ENCODE data around the gene DGKE. TPM values are rescaled to one million over a fixed set of nuclear protein-coding genes. Genes with fewer than 3 reads are reported as not detected.
A peak's percentile ranks its signal among the peaks of the same experiment; 100 is the strongest.

Gene DGKE
- total and polyA plus RNA-seq, 2 of the 13 experiments (the other 11 are each of a cell fraction or from before 2014, with no cell fraction given) = 3.2 to 5.3 TPM

GRCh38 chr17:56912105-56912999, 78.4 kb downstream of the DGKE start (continued):
- 0 out of 2 replicates have a peak, but pooled peaks have one; percentile 11 for TF ChIP-seq TBX2 (CRISPR knock-in tag; IDR thresholded peaks at IDR 0.05; ENCODE audit: borderline replicate concordance)
- no peak for TF ChIP-seq BRCA1 (CRISPR knock-in tag; IDR thresholded peaks at IDR 0.05)
- no peak for TF ChIP-seq ZNF782 (CRISPR knock-in tag; IDR thresholded peaks at IDR 0.05; ENCODE audit: borderline replicate concordance)
- no peak for TF ChIP-seq CTCF (CRISPR knock-in tag; IDR thresholded peaks at IDR 0.05)
- 0 out of 2 replicates have a peak, but pooled peaks have one; percentile 40 for TF ChIP-seq ZBTB21 (CRISPR knock-in tag; IDR thresholded peaks at IDR 0.05)
- no peak for TF ChIP-seq ZNF629 (CRISPR knock-in tag; conservative IDR thresholded peaks at IDR 0.05)
- TF ChIP-seq ZHX2 (IDR thresholded peaks at IDR 0.05; ENCODE audit: low read depth) = no peak
- TF ChIP-seq ZHX2 (CRISPR knock-in tag; IDR thresholded peaks at IDR 0.05; ENCODE audit: borderline replicate concordance) = no peak
- TF ChIP-seq FOXP4 (CRISPR knock-in tag; IDR thresholded peaks at IDR 0.05) = peak; percentile 29; the same call in 1 of the 2 replicates
- no peak for TF ChIP-seq FOXA3 (CRISPR knock-in tag; IDR thresholded peaks at IDR 0.05)
- TF ChIP-seq PHF20 (CRISPR knock-in tag; IDR thresholded peaks at IDR 0.05) = no peak
- no peak for TF ChIP-seq RFXANK (CRISPR knock-in tag; IDR thresholded peaks at IDR 0.05)
- TF ChIP-seq XBP1 (CRISPR knock-in tag; IDR thresholded peaks at IDR 0.05) = no peak
- no peak for TF ChIP-seq NR3C1 (CRISPR knock-in tag; IDR thresholded peaks at IDR 0.05)
- 0 out of 2 replicates have a peak, but pooled peaks have one; percentile 14 for TF ChIP-seq RFX5 (IDR thresholded peaks at IDR 0.05; ENCODE audit: low read depth, low read length)
- TF ChIP-seq ZNF430 (CRISPR knock-in tag; IDR thresholded peaks at IDR 0.05) = no peak
- TF ChIP-seq SYNCRIP (IDR thresholded peaks at IDR 0.05; ENCODE audit: insufficient read depth, low read depth, low read length) = no peak
- no peak for TF ChIP-seq ZNF367 (CRISPR knock-in tag; IDR thresholded peaks at IDR 0.05; ENCODE audit: borderline replicate concordance)
- no peak for TF ChIP-seq JDP2 (CRISPR knock-in tag; IDR thresholded peaks at IDR 0.05; ENCODE audit: borderline replicate concordance)
- peak; percentile 25; the same call in 1 of the 2 replicates for TF ChIP-seq ZNF143 (CRISPR knock-in tag; IDR thresholded peaks at IDR 0.05)
- TF ChIP-seq CBX5 (CRISPR knock-in tag; IDR thresholded peaks at IDR 0.05; ENCODE audit: borderline replicate concordance) = no peak

Data from HepG2 (cell line).